ENCODE results near the gene BEND2. TPM values are rescaled to one million over a fixed set of nuclear protein-coding genes. Genes with fewer than 3 reads are reported as not detected.

BEND2 gene
- total RNA-seq, 4 donors from 2014 or later: not detected

GRCh38 chrX:18129690-18130089 lies 91.0 kb downstream of the BEND2 start:
- intact Hi-C loops (cut with DNase I): no loop called here
- Histone ChIP-seq H3K9me3 (no peaks in the 10 kb centered on the region), H3K4me3 (no peak overlapping the region), H3K27ac (no peak overlapping the region), H3K4me1 (no peaks in the 10 kb centered on the region), H3K27me3 (no peaks in the 10 kb centered on the region), H3K36me3 (no peaks in the 10 kb centered on the region)
- TF ChIP-seq POLR2A (IDR thresholded peaks at IDR 0.05) (no peak), CTCF (IDR thresholded peaks at IDR 0.05) (no peak)
- DNase-seq: no peak
- WGBS, 2 donors: 43 to 69% methylated on average over 7 to 8 of the region's 8 CpGs

GRCh38 chrX:18126971-18127370 lies 93.7 kb downstream of the BEND2 start:
- no peak for DNase-seq
- Histone ChIP-seq H3K27ac (no peak overlapping the region), H3K4me1 (no peaks in the 10 kb centered on the region), H3K27me3 (no peaks in the 10 kb centered on the region), H3K9me3 (no peaks in the 10 kb centered on the region), H3K4me3 (no peak overlapping the region), H3K36me3 (no peaks in the 10 kb centered on the region)
- intact Hi-C loops (cut with DNase I): no loop called here
- TF ChIP-seq CTCF (IDR thresholded peaks at IDR 0.05) (no peak), POLR2A (IDR thresholded peaks at IDR 0.05) (no peak)

- Histone ChIP-seq H3K27ac (no peak overlapping the region), H3K27me3 (no peaks in the 10 kb centered on the region), H3K36me3 (no peaks in the 10 kb centered on the region), H3K9me3 (peaks cover 0 to 7% (median 0%) of the 10 kb centered on the region in 3 donors), H3K4me3 (no peak overlapping the region), H3K4me1 (no peaks in the 10 kb centered on the region)
- intact Hi-C loops (cut with DNase I): no loop called here
- TF ChIP-seq CTCF (IDR thresholded peaks at IDR 0.05): no peak
- no peak for TF ChIP-seq POLR2A (IDR thresholded peaks at IDR 0.05)
- DNase-seq: no peak
- 69 to 90% methylated on average over 2 of the region's 2 CpGs for WGBS, 2 donors
Observed at GRCh38 chrX:18119856-18120255, 100.8 kb downstream of the BEND2 start.

Other genes starting within 250 kb of the BEND2 start
- gene SCML2, start 133.8 kb upstream of the BEND2 start, total RNA-seq: 1 to 10 TPM; 1.4 to 2.4 (median 1.8) TPM
- gene CDKL5, start 204.7 kb upstream of the BEND2 start, total RNA-seq: 10 to 100 TPM in 2 of 4 donors, 1 to 10 TPM in 2; 4.9 to 11.7 (median 7.8) TPM